Measurements from ENCODE around the gene RAPGEF3.

Gene RAPGEF3

GRCh38 chr12:47762850-47763465 lies 4.3 kb upstream of the RAPGEF3 start:
- H3K4me3 ChIP-seq (ENCODE audit: low read depth, low read length), result no peak overlapping the region
- ChIA-PET POLR2A (interaction anchor here (1.4 kb wide), 1 partner anchor 22 kb away, joined by 3 read pairs; no protein-coding TSS in a partner anchor), CTCF (interaction anchor here (1.0 to 14.1 kb wide), 4 partner anchors 10 to 56 kb away, joined by 3 to 241 read pairs (median 10); partner anchors contain the start of gene SLC48A1)
- no peaks in the 10 kb centered on the region for H3K36me3 ChIP-seq (ENCODE audit: control insufficient read depth in 2 of 2, insufficient read depth in 1 of 2, low read length in 2 of 2)
- no peak overlapping the region for H3K27ac ChIP-seq (ENCODE audit: extremely low read depth, low read depth, low read length)
- H3K4me1 ChIP-seq (ENCODE audit: control insufficient read depth, insufficient read depth, low read length), result peaks cover 3% of the 10 kb centered on the region; the same call in 1 of the 2 replicates
- TF ChIP-seq PRDM10 (tag by site-specific recombination; IDR thresholded peaks at IDR 0.05) (no peak), ZNF366 (tag by site-specific recombination; conservative IDR thresholded peaks at IDR 0.05) (peak; percentile 34; the same call in 1 of the 2 replicates), SCRT2 (tag by site-specific recombination; IDR thresholded peaks at IDR 0.05) (no peak), ZNF266 (tag by site-specific recombination; IDR thresholded peaks at IDR 0.05; ENCODE audit: low read depth) (no peak), ZNF660 (tag by site-specific recombination; IDR thresholded peaks at IDR 0.05) (no peak)
- H3K9me3 ChIP-seq (ENCODE audit: control insufficient read depth, insufficient read depth, low read depth, low read length), result no peaks in the 10 kb centered on the region

- H3K4me1 ChIP-seq (ENCODE audit: control insufficient read depth, insufficient read depth, low read length), result peaks cover 7% of the 10 kb centered on the region; the same call in 1 of the 2 replicates
- no peaks in the 10 kb centered on the region for H3K36me3 ChIP-seq (ENCODE audit: control insufficient read depth in 2 of 2, insufficient read depth in 1 of 2, low read length in 2 of 2)
- peak overlapping the region; percentile 46 for H3K4me3 ChIP-seq (ENCODE audit: low read depth, low read length)
- H3K9me3 ChIP-seq (ENCODE audit: control insufficient read depth, insufficient read depth, low read depth, low read length), result no peaks in the 10 kb centered on the region
- no peak for TF ChIP-seq ZNF223 (tag by site-specific recombination; IDR thresholded peaks at IDR 0.05)
- TF ChIP-seq ZNF23 (tag by site-specific recombination; IDR thresholded peaks at IDR 0.05; ENCODE audit: borderline replicate concordance), result no peak
- no peak for TF ChIP-seq ZNF37A (tag by site-specific recombination; IDR thresholded peaks at IDR 0.05)
- TF ChIP-seq ZNF350 (tag by site-specific recombination; IDR thresholded peaks at IDR 0.05), result no peak
- no peak for TF ChIP-seq ZNF600 (tag by site-specific recombination; IDR thresholded peaks at IDR 0.05)
- no peak for TF ChIP-seq ZSCAN23 (tag by site-specific recombination; IDR thresholded peaks at IDR 0.05)
- H3K27ac ChIP-seq (ENCODE audit: extremely low read depth, low read depth, low read length), result no peak overlapping the region; the same call in 1 of the 2 replicates
- CTCF ChIA-PET, result interaction anchor here (0.9 to 14.1 kb wide), 7 partner anchors 10 to 80 kb away, joined by 4 to 241 read pairs (median 6); partner anchors contain the start of gene SLC48A1
- POLR2A ChIA-PET, result interaction anchor here (1.1 to 1.6 kb wide), 3 partner anchors 9 to 15 kb away, joined by 3 to 6 read pairs (median 3); partner anchors contain the start of gene SLC48A1
These were observed 171 bp downstream of the RAPGEF3 start for GRCh38 chr12:47758584-47758833.

- no peak overlapping the region; the same call in 1 of the 2 replicates for H3K27ac ChIP-seq (ENCODE audit: extremely low read depth, low read depth, low read length)
- no peak overlapping the region for H3K4me3 ChIP-seq (ENCODE audit: low read depth, low read length)
- CTCF ChIA-PET, result interaction anchor here (0.6 to 14.1 kb wide), 12 partner anchors 9 to 141 kb away, joined by 3 to 241 read pairs (median 4); partner anchors contain the start of gene SLC48A1
- H3K36me3 ChIP-seq (ENCODE audit: control insufficient read depth in 2 of 2, insufficient read depth in 1 of 2, low read length in 2 of 2), result no peaks in the 10 kb centered on the region
- H3K9me3 ChIP-seq (ENCODE audit: control insufficient read depth, insufficient read depth, low read depth, low read length), result no peaks in the 10 kb centered on the region
- peaks cover 7% of the 10 kb centered on the region; the same call in 1 of the 2 replicates for H3K4me1 ChIP-seq (ENCODE audit: control insufficient read depth, insufficient read depth, low read length)
- POLR2A ChIA-PET, result interaction anchor here (0.6 to 1.6 kb wide), 4 partner anchors 9 to 93 kb away, joined by 3 to 6 read pairs (median 4); partner anchors contain the start of gene SLC48A1
- TF ChIP-seq ZNF362 (tag by site-specific recombination; IDR thresholded peaks at IDR 0.05), result no peak
- TF ChIP-seq ZBTB44 (tag by site-specific recombination; IDR thresholded peaks at IDR 0.05), result no peak
- no peak for TF ChIP-seq SCRT1 (tag by site-specific recombination; IDR thresholded peaks at IDR 0.05; ENCODE audit: borderline replicate concordance)
- TF ChIP-seq BCL11A (tag by site-specific recombination; IDR thresholded peaks at IDR 0.05; ENCODE audit: low read depth), result no peak
- no peak for TF ChIP-seq ZBTB10 (tag by site-specific recombination; IDR thresholded peaks at IDR 0.05)
- TF ChIP-seq ZNF18 (tag by site-specific recombination; IDR thresholded peaks at IDR 0.05), result no peak
These were observed 668 bp downstream of the RAPGEF3 start for GRCh38 chr12:47757840-47758583.
